ENCODE results near the gene CBX4. TPM values are rescaled to one million over a fixed set of nuclear protein-coding genes. Genes with fewer than 3 reads are reported as not detected.

CBX4 gene
- total and polyA plus RNA-seq, 10 of the 15 experiments (the other 5 are each of a cell fraction or from before 2014, with no cell fraction given), result 0.69 to 24.6 (median 4.2) TPM

GRCh38 chr17:79836972-79837887, 2.0 kb downstream of the CBX4 start (continued):
- TF ChIP-seq ZNF687 (IDR thresholded peaks at IDR 0.05) (peak; percentile 78; the same call in 1 of the 2 replicates), NR2C1 (IDR thresholded peaks at IDR 0.05) (no peak), NRF1 (conservative IDR thresholded peaks at IDR 0.05; ENCODE audit: low read depth, low read length) (no peak)

- H3K4me1 ChIP-seq (ENCODE audit: control insufficient read depth, insufficient read depth, low read length), result peaks cover 13% of the 10 kb centered on the region
- in situ Hi-C loops (cut with MboI), result no loop called here
- H3K9ac ChIP-seq (ENCODE audit: control insufficient read depth, insufficient read depth, low read length), result peak overlapping the region; percentile 84
- peaks cover 0 to 17% of the 10 kb centered on the region in 2 experiments; a peak in 2 of 4 replicates for H3K36me3 ChIP-seq (ENCODE audit: control insufficient read depth in 2 of 2, insufficient read depth in 2 of 2, low read length in 1 of 2)
- SMC1A ChIA-PET (ENCODE audit: uncharacterized antibody, unreplicated experiment), result interaction anchor here (0.8 to 1.6 kb wide), 4 partner anchors 28 to 94 kb away, joined by 3 to 7 read pairs (median 4); no protein-coding TSS in a partner anchor
- H3K9me3 ChIP-seq (replicated peaks; ENCODE audit: control insufficient read depth, insufficient read depth, low read length), result no peaks in the 10 kb centered on the region; the same call in 2 of the 3 replicates
- WGBS (ENCODE audit: insufficient coverage, insufficient replicate concordance, low lambda C conversion rate, missing lambda C conversion rate), result 42% methylated on average over 18 of the region's 18 CpGs
- CTCF ChIA-PET, result interaction anchor here (0.9 to 3.3 kb wide), 8 partner anchors 25 to 103 kb away, joined by 3 to 19 read pairs (median 4); partner anchors contain the start of gene CBX8
- RAD21 ChIA-PET (ENCODE audit: unreplicated experiment), result interaction anchor here (0.7 to 2.1 kb wide), 8 partner anchors 15 to 87 kb away, joined by 3 to 10 read pairs (median 4); partner anchors contain the start of gene CBX8
- ATAC-seq, result no peak
- peaks cover 22% of the 10 kb centered on the region for H3K79me2 ChIP-seq (ENCODE audit: control insufficient read depth, insufficient read depth, low read length)
- no TSS peak for BruUV-seq (replicated peaks)
- intact Hi-C loops (cut with micrococcal nuclease; ENCODE audit: unreplicated experiment), result loop anchor here (5.0 kb wide), 2 partner anchors 34 to 89 kb away; no protein-coding TSS in a partner anchor
- no peak for DNase-seq (ENCODE audit: low read depth, low spot score)
- TF ChIP-seq CEBPZ (IDR thresholded peaks at IDR 0.05; ENCODE audit: low read depth, low read length) (no peak), POU2F2 (IDR thresholded peaks at IDR 0.05; ENCODE audit: borderline replicate concordance, low read depth, low read length) (no peak), ATF7 (IDR thresholded peaks at IDR 0.05; ENCODE audit: low read depth) (no peak), RAD51 (IDR thresholded peaks at IDR 0.05) (no peak), BACH1 (IDR thresholded peaks at IDR 0.05; ENCODE audit: borderline replicate concordance) (no peak), SIN3A (IDR thresholded peaks at IDR 0.05; ENCODE audit: low read depth, low read length) (no peak), SREBF2 (IDR thresholded peaks at IDR 0.05; ENCODE audit: low read length) (no peak)
- POLR2A ChIA-PET, result interaction anchor here (1.0 to 1.6 kb wide), 5 partner anchors 25 to 91 kb away, joined by 3 to 11 read pairs (median 4); partner anchors contain the start of gene CBX8
- H3K4me3 ChIP-seq, result peak overlapping the region; percentile 95; the same call in 1 of the 2 replicates
- H4K20me1 ChIP-seq (ENCODE audit: control insufficient read depth, insufficient read depth), result 0 out of 2 replicates have a peak, but pooled peaks cover 5% of the 10 kb centered on the region
- H3K4me2 ChIP-seq (ENCODE audit: control insufficient read depth, insufficient read depth), result peak overlapping the region; percentile 79
- no peak overlapping the region for H2AFZ ChIP-seq (ENCODE audit: control insufficient read depth, low read depth, low read length)
- peak overlapping the region; percentile 70 for H3K27ac ChIP-seq (ENCODE audit: control insufficient read depth, insufficient read depth)
- FAIRE-seq, result no peak
- H3K27me3 ChIP-seq (replicated peaks in 1 of 2; ENCODE audit: control insufficient read depth in 2 of 2, insufficient read depth in 2 of 2, low read length in 1 of 2), result peaks cover 9 to 10% of the 10 kb centered on the region in 2 experiments; a peak in 3 of 4 replicates
Measured at GRCh38 chr17:79836510-79836971, 2.7 kb downstream of the CBX4 start.
